22Rv1 (cell line): ENCODE results near the gene PKP4.

Experiments used
- ZFX ChIP-seq: fragments of 450-650 bp; IDR thresholded peaks from 2 replicates; pipeline ENCODE4 v1.6.1; 2017; ENCODE audit warnings: antibody characterized with exemption, borderline replicate concordance
- TF ChIP-seq, protein P1 (sequence below): fragments of 450-650 bp; IDR thresholded peaks from 2 replicates; pipeline ENCODE4 v1.5.1; 2017; ENCODE audit warnings: mild to moderate bottlenecking

DNA sequence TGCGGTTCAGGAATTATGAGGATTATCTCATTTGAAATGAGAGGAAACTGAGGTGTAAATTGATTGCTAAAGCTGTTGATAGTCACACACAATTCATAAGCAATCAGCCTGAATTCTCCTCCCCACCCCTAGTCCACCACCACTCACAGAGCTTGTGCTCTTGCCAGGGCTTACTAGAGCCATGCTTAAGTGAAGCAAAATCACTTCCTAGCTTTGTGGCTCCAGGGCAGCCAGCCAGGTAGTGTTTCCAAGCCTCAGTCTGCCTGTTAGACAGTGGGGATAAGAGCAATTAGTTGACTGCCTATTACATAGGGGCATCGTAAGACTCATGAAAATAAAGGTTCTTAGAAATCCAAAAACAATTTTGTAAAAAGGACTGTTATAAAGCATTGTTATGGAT is 87.2 kb downstream of the PKP4 start:
- TF ChIP-seq, protein P1, sequence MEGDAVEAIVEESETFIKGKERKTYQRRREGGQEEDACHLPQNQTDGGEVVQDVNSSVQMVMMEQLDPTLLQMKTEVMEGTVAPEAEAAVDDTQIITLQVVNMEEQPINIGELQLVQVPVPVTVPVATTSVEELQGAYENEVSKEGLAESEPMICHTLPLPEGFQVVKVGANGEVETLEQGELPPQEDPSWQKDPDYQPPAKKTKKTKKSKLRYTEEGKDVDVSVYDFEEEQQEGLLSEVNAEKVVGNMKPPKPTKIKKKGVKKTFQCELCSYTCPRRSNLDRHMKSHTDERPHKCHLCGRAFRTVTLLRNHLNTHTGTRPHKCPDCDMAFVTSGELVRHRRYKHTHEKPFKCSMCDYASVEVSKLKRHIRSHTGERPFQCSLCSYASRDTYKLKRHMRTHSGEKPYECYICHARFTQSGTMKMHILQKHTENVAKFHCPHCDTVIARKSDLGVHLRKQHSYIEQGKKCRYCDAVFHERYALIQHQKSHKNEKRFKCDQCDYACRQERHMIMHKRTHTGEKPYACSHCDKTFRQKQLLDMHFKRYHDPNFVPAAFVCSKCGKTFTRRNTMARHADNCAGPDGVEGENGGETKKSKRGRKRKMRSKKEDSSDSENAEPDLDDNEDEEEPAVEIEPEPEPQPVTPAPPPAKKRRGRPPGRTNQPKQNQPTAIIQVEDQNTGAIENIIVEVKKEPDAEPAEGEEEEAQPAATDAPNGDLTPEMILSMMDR, result no peak
- TF ChIP-seq ZFX, result no peak
